SU-DHL-6 (cell line): ENCODE data around the gene STRBP.
A peak's percentile ranks its signal among the peaks of the same experiment; 100 is the strongest.

Source experiments
- H2AFZ ChIP-seq: fragments of 200-600 bp; sonication (generic); 2 replicates; pipeline ENCODE4 v1.6.1; 2014; ENCODE audit warnings: low read depth, mild to moderate bottlenecking, moderate library complexity, mixed read lengths, antibody characterized with exemption, low read length; ENCODE audit not compliant: severe bottlenecking
- H3F3A ChIP-seq: fragments of 200-600 bp; shearing (Covaris generic); 2 replicates; pipeline ENCODE4 v1.6.0; 2016; ENCODE audit warnings: antibody characterized with exemption, mild to moderate bottlenecking; ENCODE audit not compliant: insufficient read depth
- H3K27ac ChIP-seq: fragments of 200-600 bp; sonication (generic); 2 replicates; pipeline ENCODE4 v1.5.1; 2016; ENCODE audit warnings: low read depth, mild to moderate bottlenecking, low read length, moderate library complexity, mixed read lengths
- H3K27me3 ChIP-seq: fragments of 200-600 bp; sonication (generic), shearing (Covaris generic); 2 replicates; pipeline ENCODE4 v1.6.0; 2014; ENCODE audit warnings: mild to moderate bottlenecking, low read length
- H3K36me3 ChIP-seq: fragments of 200-600 bp; sonication (generic); 2 replicates; pipeline ENCODE4 v1.6.1; 2014; ENCODE audit warnings: mild to moderate bottlenecking, low read length, mixed read lengths
- H3K4me2 ChIP-seq: fragments of 300-600, 200-600 bp; shearing (Covaris generic), sonication (generic); 2 replicates; pipeline ENCODE4 v1.6.0; 2014; ENCODE audit warnings: low read length, low read depth, mild to moderate bottlenecking; ENCODE audit not compliant: poor library complexity, severe bottlenecking
- H3K4me3 ChIP-seq: fragments of 200-600 bp; sonication (generic); 2 replicates; pipeline ENCODE4 v1.5.1; 2014; ENCODE audit warnings: antibody characterized with exemption, low read length, mild to moderate bottlenecking, mixed read lengths; ENCODE audit not compliant: insufficient read depth, poor library complexity, severe bottlenecking
- H3K79me2 ChIP-seq: fragments of 200-600 bp; sonication (generic); 2 replicates; pipeline ENCODE4 v1.6.1; 2014; ENCODE audit warnings: mild to moderate bottlenecking, low read length, moderate library complexity; ENCODE audit not compliant: insufficient read depth
- H3K9ac ChIP-seq: fragments of 200-600 bp; sonication (generic); 2 replicates; pipeline ENCODE4 v1.7.0; 2014; ENCODE audit warnings: mild to moderate bottlenecking, low read length
- H3K9me2 ChIP-seq: fragments of 200-600 bp; sonication (generic); replicated peaks from 2 replicates; pipeline ENCODE4 v1.6.1; 2014; ENCODE audit warnings: low read length; ENCODE audit not compliant: insufficient read depth
- H3K9me3 ChIP-seq: fragments of 200-600 bp; sonication (generic); 2 replicates; pipeline ENCODE4 v1.6.1; 2014; ENCODE audit warnings: low read length, mixed read lengths; ENCODE audit not compliant: insufficient read depth
- H4K20me1 ChIP-seq: fragments of 200-600 bp; sonication (generic); 2 replicates; pipeline ENCODE4 v1.6.1; 2014; ENCODE audit warnings: low read depth, mild to moderate bottlenecking, antibody characterized with exemption, low read length, moderate library complexity, mixed read lengths
- EZH2phosphoT487 ChIP-seq: fragments of 200-600 bp; sonication (generic), shearing (Covaris generic); conservative IDR thresholded peaks from 2 replicates; pipeline ENCODE4 v1.6.1; 2018; ENCODE audit warnings: mild to moderate bottlenecking, antibody characterized with exemption, low read length, moderate library complexity, mixed read lengths
- TF ChIP-seq, protein P1 (sequence below): fragments of 200-600 bp; sonication (generic); IDR thresholded peaks from one replicate; pipeline ENCODE4 v1.5.1; 2017; ENCODE audit warnings: antibody characterized with exemption, mild to moderate bottlenecking, low read length, moderate library complexity; ENCODE audit not compliant: insufficient read depth, poor library complexity, severe bottlenecking

STRBP gene

DNA sequence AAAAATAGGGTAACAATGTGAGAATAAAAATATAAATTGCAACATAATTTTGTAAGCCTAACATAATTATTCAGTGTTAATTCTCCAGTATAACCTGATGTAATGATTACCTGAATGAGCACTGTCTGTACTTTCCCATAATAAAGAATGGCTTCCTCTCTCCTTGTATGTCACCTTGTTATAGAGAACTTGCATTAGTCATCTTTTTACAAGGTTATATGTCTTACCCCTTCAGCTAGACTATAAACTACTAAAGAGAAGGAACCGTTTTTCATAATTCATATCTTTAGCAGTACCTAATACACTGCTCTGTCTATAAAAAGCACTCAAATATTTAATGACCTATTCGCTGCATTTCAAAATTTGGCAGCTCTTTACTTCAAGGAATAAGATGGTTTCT, 19.8 kb downstream of the STRBP start:
- Histone ChIP-seq H3F3A (peaks cover 48% of the 10 kb centered on the region), H3K9me2 (no peaks in the 10 kb centered on the region), H3K27me3 (no peaks in the 10 kb centered on the region), H3K4me2 (no peak overlapping the region), H3K4me3 (no peak overlapping the region), H2AFZ (no peak overlapping the region), H3K9me3 (no peaks in the 10 kb centered on the region), H3K27ac (peak overlapping the region; percentile 11; the same call in 1 of the 2 replicates), H4K20me1 (peaks cover 34% of the 10 kb centered on the region), H3K79me2 (peaks cover 100% of the 10 kb centered on the region), H3K36me3 (no peaks in the 10 kb centered on the region), H3K9ac (no peak overlapping the region)
- TF ChIP-seq, protein P1, sequence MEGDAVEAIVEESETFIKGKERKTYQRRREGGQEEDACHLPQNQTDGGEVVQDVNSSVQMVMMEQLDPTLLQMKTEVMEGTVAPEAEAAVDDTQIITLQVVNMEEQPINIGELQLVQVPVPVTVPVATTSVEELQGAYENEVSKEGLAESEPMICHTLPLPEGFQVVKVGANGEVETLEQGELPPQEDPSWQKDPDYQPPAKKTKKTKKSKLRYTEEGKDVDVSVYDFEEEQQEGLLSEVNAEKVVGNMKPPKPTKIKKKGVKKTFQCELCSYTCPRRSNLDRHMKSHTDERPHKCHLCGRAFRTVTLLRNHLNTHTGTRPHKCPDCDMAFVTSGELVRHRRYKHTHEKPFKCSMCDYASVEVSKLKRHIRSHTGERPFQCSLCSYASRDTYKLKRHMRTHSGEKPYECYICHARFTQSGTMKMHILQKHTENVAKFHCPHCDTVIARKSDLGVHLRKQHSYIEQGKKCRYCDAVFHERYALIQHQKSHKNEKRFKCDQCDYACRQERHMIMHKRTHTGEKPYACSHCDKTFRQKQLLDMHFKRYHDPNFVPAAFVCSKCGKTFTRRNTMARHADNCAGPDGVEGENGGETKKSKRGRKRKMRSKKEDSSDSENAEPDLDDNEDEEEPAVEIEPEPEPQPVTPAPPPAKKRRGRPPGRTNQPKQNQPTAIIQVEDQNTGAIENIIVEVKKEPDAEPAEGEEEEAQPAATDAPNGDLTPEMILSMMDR: no peak
- no peak for TF ChIP-seq EZH2phosphoT487

GRCh38 chr9:123246534-123246933, 21.9 kb downstream of the STRBP start:
- peaks cover 100% of the 10 kb centered on the region for H3K79me2 ChIP-seq
- no peaks in the 10 kb centered on the region for H3K9me2 ChIP-seq
- peak overlapping the region; percentile 7; the same call in 1 of the 2 replicates for H3K9ac ChIP-seq
- peaks cover 49% of the 10 kb centered on the region for H3F3A ChIP-seq
- TF ChIP-seq EZH2phosphoT487: no peak
- TF ChIP-seq, protein P1: no peak
- H3K9me3 ChIP-seq: no peaks in the 10 kb centered on the region
- H3K27me3 ChIP-seq: no peaks in the 10 kb centered on the region
- no peaks in the 10 kb centered on the region for H3K36me3 ChIP-seq
- H4K20me1 ChIP-seq: peaks cover 22% of the 10 kb centered on the region; the same call in 1 of the 2 replicates
- H3K4me2 ChIP-seq: peak overlapping the region; percentile 46
- H3K27ac ChIP-seq: peak overlapping the region; percentile 47
- H3K4me3 ChIP-seq: no peak overlapping the region
- H2AFZ ChIP-seq: no peak overlapping the region

GRCh38 chr9:123239726-123240125, 28.7 kb downstream of the STRBP start:
- Histone ChIP-seq H3K9me3 (no peaks in the 10 kb centered on the region), H3K79me2 (peaks cover 96% of the 10 kb centered on the region), H3K9ac (peak overlapping the region; percentile 42), H3K4me2 (peak overlapping the region; percentile 60), H3F3A (peaks cover 79% of the 10 kb centered on the region), H3K27me3 (no peaks in the 10 kb centered on the region), H3K9me2 (no peaks in the 10 kb centered on the region), H3K36me3 (peaks cover 3% of the 10 kb centered on the region; the same call in 1 of the 2 replicates), H3K27ac (peak overlapping the region; percentile 95), H4K20me1 (peaks cover 2% of the 10 kb centered on the region; the same call in 1 of the 2 replicates), H3K4me3 (peak overlapping the region; percentile 1), H2AFZ (no peak overlapping the region)
- TF ChIP-seq, protein P1: no peak
- TF ChIP-seq EZH2phosphoT487: no peak
